ENCODE results near the gene FUBP3. TPM values are rescaled to one million over a fixed set of nuclear protein-coding genes. Genes with fewer than 3 reads are reported as not detected.

The FUBP3 gene
- total and polyA plus RNA-seq, 5 experiments from 2014 or later: 27.4 to 51.6 (median 34.9) TPM

- H3K9me3 Mint-ChIP-seq: no peaks in the 10 kb centered on the region
- peaks cover 10 to 32% (median 27%) of the 10 kb centered on the region in 4 donors for H3K4me1 Mint-ChIP-seq
- ATAC-seq: no peak
- peaks cover 0 to 11% (median 0%) of the 10 kb centered on the region in 3 donors for H3K36me3 Mint-ChIP-seq
- DNase-seq: no peak
- POLR2A ChIA-PET: no interaction called here
- peak overlapping the region in 8 of 10 donors; percentile 14 to 87 (median 48) for H3K4me3 Mint-ChIP-seq
- H3K27ac Mint-ChIP-seq: no peak overlapping the region
- H3K27me3 Mint-ChIP-seq: peaks cover 15 to 80% (median 46%) of the 10 kb centered on the region in 5 donors
Observed at GRCh38 chr9:130663977-130664250, 84.5 kb downstream of the FUBP3 start.

DNA sequence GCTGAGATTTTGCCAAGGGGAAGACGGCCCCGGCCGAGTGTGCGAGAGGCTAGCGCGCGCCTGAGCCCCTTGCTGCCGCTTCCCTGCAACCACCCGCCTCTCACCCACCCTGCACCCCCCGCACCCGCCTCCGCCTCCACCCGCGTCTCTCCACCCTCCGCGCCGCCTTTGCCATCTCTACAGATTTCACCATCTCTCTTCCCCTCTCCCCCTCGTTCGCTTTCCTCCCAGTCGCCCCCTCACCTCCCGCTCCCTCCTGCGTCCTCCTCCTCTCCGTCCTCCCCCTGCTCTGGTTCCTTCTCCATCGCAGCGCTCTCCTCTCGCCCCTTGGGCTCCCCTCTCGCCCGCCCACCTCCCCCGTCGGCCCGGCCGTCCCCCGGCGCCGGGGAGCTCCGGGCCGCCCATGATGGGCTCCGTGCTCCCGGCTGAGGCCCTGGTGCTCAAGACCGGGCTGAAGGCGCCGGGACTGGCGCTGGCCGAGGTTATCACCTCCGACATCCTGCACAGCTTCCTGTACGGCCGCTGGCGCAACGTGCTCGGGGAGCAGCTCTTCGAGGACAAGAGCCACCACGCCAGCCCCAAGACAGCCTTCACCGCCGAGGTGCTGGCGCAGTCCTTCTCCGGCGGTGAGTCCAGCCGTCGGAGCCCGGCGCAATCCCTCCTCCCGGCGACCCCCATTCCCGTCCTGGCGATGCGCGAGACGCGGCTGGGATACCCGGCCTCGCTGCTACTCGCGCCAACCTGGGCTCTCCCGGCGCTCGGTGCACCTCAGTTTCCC is 85.1 kb downstream of the FUBP3 start, which contains the start of gene PRDM12:
TSS of gene PRDM12 (plus strand) at position 344 of the 778 bp plus-strand sequence. CDS start at position 404, 60 bp downstream.
- ATAC-seq (no peak), DNase-seq (no peak)
- H3K27me3 Mint-ChIP-seq: peaks cover 15 to 74% (median 44%) of the 10 kb centered on the region in 5 donors
- H3K9me3 Mint-ChIP-seq: no peaks in the 10 kb centered on the region
- H3K36me3 Mint-ChIP-seq: peaks cover 0 to 9% (median 0%) of the 10 kb centered on the region in 3 donors
- no peak within 1 kb of the TSS for H3K27ac Mint-ChIP-seq
- H3K4me1 Mint-ChIP-seq: peaks cover 10 to 32% (median 27%) of the 10 kb centered on the region in 4 donors
- H3K4me3 Mint-ChIP-seq: peak within 1 kb of the TSS; percentile 19 to 87 (median 62)
- POLR2A ChIA-PET: interaction anchor here (1.5 kb wide), 1 partner anchor 29 kb away, joined by 4 read pairs; the partner anchor contains the start of gene EXOSC2

DNA sequence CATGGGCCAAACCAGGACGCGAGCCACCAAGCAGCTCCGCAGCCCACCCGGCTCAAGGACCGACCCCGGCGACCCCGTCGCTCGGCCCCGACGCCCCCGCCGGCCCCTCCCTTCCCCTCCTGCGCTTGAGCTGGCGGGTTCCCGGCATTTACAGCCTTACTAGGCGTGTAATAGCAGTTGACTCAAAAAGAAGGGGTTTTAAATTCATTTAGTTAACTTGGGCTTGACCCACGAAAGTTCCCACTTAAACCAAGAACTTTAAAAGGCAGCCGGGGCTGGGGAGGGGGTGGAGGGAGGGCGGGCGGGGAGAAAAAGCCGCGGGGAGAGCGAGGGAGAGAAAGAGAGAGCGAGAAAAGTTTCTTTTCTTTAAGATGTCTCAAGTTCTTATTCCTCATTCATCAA is 85.7 kb downstream of the FUBP3 start:
- Mint-ChIP-seq H3K4me3 (peak overlapping the region in 7 of 10 donors; percentile 42 to 81 (median 71)), H3K36me3 (peaks cover 0 to 7% (median 0%) of the 10 kb centered on the region in 3 donors), H3K9me3 (no peaks in the 10 kb centered on the region), H3K4me1 (peaks cover 8 to 30% (median 24%) of the 10 kb centered on the region in 4 donors), H3K27me3 (peaks cover 15 to 69% (median 39%) of the 10 kb centered on the region in 5 donors), H3K27ac (no peak overlapping the region)
- POLR2A ChIA-PET: interaction anchor here (1.5 kb wide), 1 partner anchor 28 kb away, joined by 4 read pairs; the partner anchor contains the start of gene EXOSC2
- DNase-seq: no peak
- ATAC-seq: no peak

- POLR2A ChIA-PET: interaction anchor here (0.5 to 1.5 kb wide), 2 partner anchors 27 to 203 kb away, joined by 3 to 4 read pairs; partner anchors contain the start of gene EXOSC2
- ATAC-seq (peak; percentile 24 to 50), DNase-seq (no peak)
- peaks cover 8 to 28% (median 24%) of the 10 kb centered on the region in 4 donors for H3K4me1 Mint-ChIP-seq
- H3K27me3 Mint-ChIP-seq: peaks cover 17 to 66% (median 39%) of the 10 kb centered on the region in 5 donors
- H3K27ac Mint-ChIP-seq: no peak overlapping the region
- no peaks in the 10 kb centered on the region for H3K9me3 Mint-ChIP-seq
- H3K4me3 Mint-ChIP-seq: peak overlapping the region in 8 of 10 donors; percentile 37 to 81 (median 66)
- H3K36me3 Mint-ChIP-seq: peaks cover 0 to 7% (median 0%) of the 10 kb centered on the region in 3 donors
Observed at GRCh38 chr9:130665431-130666392, 86.3 kb downstream of the FUBP3 start.

DNA sequence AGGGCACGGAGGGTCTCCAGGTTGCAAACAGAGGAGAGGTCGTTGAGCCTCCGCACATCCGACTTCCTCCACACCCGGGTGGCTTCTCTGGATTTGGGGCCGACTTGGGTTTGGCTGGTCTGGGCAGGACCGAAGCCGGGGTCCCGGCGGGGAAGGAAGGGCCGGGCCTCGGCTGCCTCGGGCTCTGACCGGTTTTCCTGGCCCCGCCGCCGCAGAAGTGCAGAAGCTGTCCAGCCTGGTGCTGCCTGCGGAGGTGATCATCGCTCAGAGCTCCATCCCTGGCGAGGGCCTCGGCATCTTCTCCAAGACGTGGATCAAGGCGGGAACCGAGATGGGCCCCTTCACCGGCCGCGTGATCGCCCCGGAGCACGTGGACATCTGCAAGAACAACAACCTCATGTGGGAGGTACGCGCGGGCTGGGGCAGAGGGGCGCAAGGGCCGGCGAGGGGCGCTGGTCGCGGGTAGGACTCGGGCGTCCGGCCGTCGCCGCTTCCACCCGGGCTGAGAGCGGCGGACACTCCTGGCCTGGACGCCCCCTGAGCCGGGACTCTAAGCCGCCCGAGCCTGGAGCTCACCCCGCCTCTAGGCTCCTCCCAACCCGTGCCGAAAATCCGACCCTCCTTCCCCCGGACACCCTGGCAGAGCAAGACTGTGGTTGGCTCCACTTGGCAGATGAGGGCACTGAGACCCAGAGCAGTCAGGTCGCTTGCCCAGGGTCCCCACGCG is 87.2 kb downstream of the FUBP3 start:
- peaks cover 0 to 7% (median 0%) of the 10 kb centered on the region in 3 donors for H3K36me3 Mint-ChIP-seq
- H3K27me3 Mint-ChIP-seq: peaks cover 19 to 62% (median 39%) of the 10 kb centered on the region in 5 donors
- DNase-seq: no peak
- H3K9me3 Mint-ChIP-seq: no peaks in the 10 kb centered on the region
- peak overlapping the region in 4 of 10 donors; percentile 19 to 60 (median 44) for H3K4me3 Mint-ChIP-seq
- no peak overlapping the region for H3K27ac Mint-ChIP-seq
- ATAC-seq: no peak
- peaks cover 8 to 28% (median 23%) of the 10 kb centered on the region in 4 donors for H3K4me1 Mint-ChIP-seq
- POLR2A ChIA-PET: interaction anchor here (0.5 kb wide), 1 partner anchor 204 kb away, joined by 3 read pairs; no protein-coding TSS in a partner anchor

GRCh38 chr9:130667120-130667435 is 87.7 kb downstream of the FUBP3 start:
- DNase-seq: no peak
- Mint-ChIP-seq H3K9me3 (no peaks in the 10 kb centered on the region), H3K36me3 (peaks cover 0 to 7% (median 0%) of the 10 kb centered on the region in 3 donors), H3K27me3 (peaks cover 17 to 56% (median 34%) of the 10 kb centered on the region in 5 donors), H3K4me1 (peaks cover 8 to 26% (median 19%) of the 10 kb centered on the region in 4 donors), H3K4me3 (peak overlapping the region in 2 of 10 donors; percentile 39 to 48), H3K27ac (peak overlapping the region in 1 of 10 donors; percentile 59)
- ATAC-seq: no peak
- POLR2A ChIA-PET: no interaction called here

GRCh38 chr9:130668196-130668595 is 88.8 kb downstream of the FUBP3 start:
- no peak for ATAC-seq
- H3K4me1 Mint-ChIP-seq: peaks cover 3 to 18% (median 11%) of the 10 kb centered on the region in 4 donors
- H3K36me3 Mint-ChIP-seq: no peaks in the 10 kb centered on the region
- H3K4me3 Mint-ChIP-seq: no peak overlapping the region
- POLR2A ChIA-PET: interaction anchor here (0.5 kb wide), 1 partner anchor 1795 kb away, joined by 3 read pairs; no protein-coding TSS in a partner anchor
- no peak overlapping the region for H3K27ac Mint-ChIP-seq
- H3K27me3 Mint-ChIP-seq: peaks cover 11 to 45% (median 26%) of the 10 kb centered on the region in 5 donors
- no peak for DNase-seq
- no peaks in the 10 kb centered on the region for H3K9me3 Mint-ChIP-seq

DNA sequence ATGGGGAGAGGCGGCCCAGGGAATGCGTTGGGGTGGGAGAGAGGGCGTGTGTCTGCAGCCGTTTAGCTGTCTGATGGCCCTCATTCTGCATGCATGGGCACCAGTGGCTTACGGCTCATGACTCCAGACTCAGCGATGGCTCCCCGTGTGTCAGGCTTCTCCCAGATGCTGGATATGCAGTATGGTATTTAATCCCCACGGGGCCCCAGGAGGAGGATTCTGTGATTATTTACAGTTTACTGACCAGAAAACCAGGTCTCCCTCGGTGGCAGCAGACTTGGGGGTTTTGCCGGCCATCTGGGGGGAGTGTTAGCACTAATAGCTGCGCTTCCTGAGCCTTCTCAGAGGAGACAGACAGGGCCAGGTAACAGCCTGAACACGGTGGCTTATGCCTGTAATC is 89.3 kb downstream of the FUBP3 start:
- Mint-ChIP-seq H3K27ac (no peak overlapping the region), H3K4me1 (peaks cover 3 to 14% (median 9%) of the 10 kb centered on the region in 4 donors), H3K36me3 (no peaks in the 10 kb centered on the region), H3K27me3 (peaks cover 11 to 42% (median 26%) of the 10 kb centered on the region in 5 donors), H3K4me3 (no peak overlapping the region), H3K9me3 (no peaks in the 10 kb centered on the region)
- no peak for DNase-seq
- no peak for ATAC-seq
- POLR2A ChIA-PET: no interaction called here

DNA sequence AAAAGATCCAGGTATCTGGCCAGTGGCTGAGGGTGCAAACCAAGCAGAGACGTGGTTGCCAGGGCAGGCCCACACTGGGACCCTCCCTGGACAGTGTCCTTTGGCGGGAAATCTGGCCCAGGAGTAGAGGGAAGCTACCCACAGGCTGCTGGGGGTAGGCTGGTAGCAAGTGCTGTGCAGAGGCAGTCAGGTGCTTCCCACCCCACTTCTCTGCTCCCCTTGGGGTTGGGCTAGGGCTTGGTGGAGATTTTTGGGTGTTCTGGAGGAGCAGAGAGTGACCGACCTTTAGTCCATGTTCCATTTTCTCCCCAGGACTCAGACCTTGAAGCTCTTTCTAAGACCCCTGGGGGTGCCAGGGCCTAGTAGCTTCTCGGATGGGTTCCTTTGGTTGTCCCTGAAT is 90.6 kb downstream of the FUBP3 start:
- ATAC-seq (no peak), DNase-seq (no peak)
- no peak overlapping the region for H3K4me3 Mint-ChIP-seq
- POLR2A ChIA-PET: no interaction called here
- H3K4me1 Mint-ChIP-seq: peaks cover 2 to 8% (median 7%) of the 10 kb centered on the region in 4 donors
- no peak overlapping the region for H3K27ac Mint-ChIP-seq
- no peaks in the 10 kb centered on the region for H3K9me3 Mint-ChIP-seq
- peaks cover 11 to 32% (median 26%) of the 10 kb centered on the region in 5 donors for H3K27me3 Mint-ChIP-seq
- no peaks in the 10 kb centered on the region for H3K36me3 Mint-ChIP-seq

DNA sequence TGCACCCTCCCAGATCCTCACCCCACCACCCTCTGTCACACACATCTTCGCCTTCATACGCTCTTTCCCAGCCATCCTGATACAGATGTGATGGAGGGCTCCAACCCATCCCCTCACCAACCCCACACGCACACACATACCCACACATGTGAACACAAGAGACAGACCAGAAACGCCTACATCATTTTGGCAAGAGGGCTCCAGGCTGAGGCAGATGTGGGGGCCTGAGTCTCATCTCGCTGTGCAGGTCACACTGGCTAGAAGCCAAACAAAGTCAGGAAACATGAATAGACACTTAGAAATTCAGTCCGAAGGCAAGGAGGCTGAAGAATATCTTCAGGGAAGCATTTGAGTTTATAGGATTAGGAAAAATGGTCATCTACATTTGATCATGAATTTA is 91.3 kb downstream of the FUBP3 start:
- H3K36me3 Mint-ChIP-seq: no peaks in the 10 kb centered on the region
- no peak for DNase-seq
- peaks cover 0 to 3% (median 2%) of the 10 kb centered on the region in 4 donors for H3K4me1 Mint-ChIP-seq
- H3K27me3 Mint-ChIP-seq: peaks cover 7 to 26% (median 22%) of the 10 kb centered on the region in 5 donors
- H3K9me3 Mint-ChIP-seq: no peaks in the 10 kb centered on the region
- H3K27ac Mint-ChIP-seq: no peak overlapping the region
- no peak overlapping the region for H3K4me3 Mint-ChIP-seq
- POLR2A ChIA-PET: no interaction called here
- ATAC-seq: no peak

- Mint-ChIP-seq H3K4me3 (no peak overlapping the region), H3K27ac (no peak overlapping the region), H3K36me3 (no peaks in the 10 kb centered on the region), H3K9me3 (no peaks in the 10 kb centered on the region), H3K4me1 (no peaks in the 10 kb centered on the region), H3K27me3 (peaks cover 7 to 14% (median 13%) of the 10 kb centered on the region in 5 donors)
- DNase-seq (no peak), ATAC-seq (no peak)
- POLR2A ChIA-PET: no interaction called here
Observed at GRCh38 chr9:130672466-130672865, 93.1 kb downstream of the FUBP3 start.
